GM18951 (cell line): Measurements from ENCODE around the gene ABCD4.

Experiments used
- POLR2A ChIP-seq: IDR thresholded peaks from 4 replicates; pipeline ENCODE4 v1.6.1; 2011; ENCODE audit warnings: mild to moderate bottlenecking; ENCODE audit not compliant: insufficient read length, insufficient read depth; ENCODE audit errors: extremely low read depth
- in situ Hi-C: fragments of 300-500 bp; cut with MboI; formaldehyde crosslinking; loops from one replicate; pipeline ENCODE4 v1.12.0; 2022; ENCODE audit warnings: low sequenced_read_pairs, mixed read lengths, inconsistent platforms; ENCODE audit not compliant: unreplicated experiment

ABCD4 gene

DNA sequence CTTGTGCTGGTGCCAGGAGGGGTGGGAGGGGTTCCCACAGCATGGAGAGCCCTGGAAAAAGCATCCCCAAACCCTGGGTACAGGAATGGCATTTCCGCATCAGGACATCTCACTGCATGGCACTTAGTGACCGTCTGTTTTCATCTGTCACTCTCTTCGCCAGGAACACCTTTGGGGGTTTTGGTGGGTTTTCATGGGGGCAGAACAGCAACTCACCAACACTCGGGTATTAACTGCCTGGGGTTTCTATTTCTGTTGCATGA lies 60.0 kb downstream of the ABCD4 start:
- in situ Hi-C loops: no loop called here
- TF ChIP-seq POLR2A: no peak

DNA sequence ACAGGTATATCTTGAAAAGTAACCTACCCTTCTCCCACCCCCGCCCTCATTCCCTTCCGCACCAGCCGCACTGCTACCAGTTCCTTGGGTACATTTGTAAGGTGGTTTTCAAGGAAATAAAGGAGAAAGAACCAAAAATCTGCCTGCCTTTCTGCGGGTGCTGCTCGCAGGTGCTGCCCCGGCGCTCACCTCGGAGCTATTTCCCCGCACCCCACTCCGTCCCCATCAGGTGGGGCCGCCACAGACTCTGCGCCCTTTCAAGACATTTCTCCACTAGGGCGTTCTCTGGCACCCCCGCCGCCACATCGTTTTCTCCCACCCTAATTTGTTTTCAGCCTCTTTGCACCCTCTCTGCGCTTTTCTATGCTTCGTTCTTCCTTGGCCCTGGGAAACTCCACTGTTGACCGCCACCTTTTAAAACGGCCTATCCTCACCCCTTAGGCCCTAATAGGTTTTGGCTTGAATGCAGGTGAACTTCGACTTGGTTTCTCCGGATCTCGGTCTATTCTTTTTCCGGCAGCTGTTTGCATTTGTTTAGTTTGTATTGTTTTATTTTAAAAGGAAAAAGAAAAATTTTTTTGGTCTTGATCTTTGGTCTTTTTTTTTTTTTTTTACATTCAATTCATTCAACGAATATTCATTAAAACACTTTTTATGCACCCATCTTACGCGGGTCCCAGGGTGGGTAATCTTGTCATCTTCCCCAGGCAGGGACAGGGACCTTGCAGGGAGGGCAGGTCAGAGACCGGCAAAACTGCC lies 60.5 kb downstream of the ABCD4 start:
- in situ Hi-C loops: no loop called here
- no peak for TF ChIP-seq POLR2A

DNA sequence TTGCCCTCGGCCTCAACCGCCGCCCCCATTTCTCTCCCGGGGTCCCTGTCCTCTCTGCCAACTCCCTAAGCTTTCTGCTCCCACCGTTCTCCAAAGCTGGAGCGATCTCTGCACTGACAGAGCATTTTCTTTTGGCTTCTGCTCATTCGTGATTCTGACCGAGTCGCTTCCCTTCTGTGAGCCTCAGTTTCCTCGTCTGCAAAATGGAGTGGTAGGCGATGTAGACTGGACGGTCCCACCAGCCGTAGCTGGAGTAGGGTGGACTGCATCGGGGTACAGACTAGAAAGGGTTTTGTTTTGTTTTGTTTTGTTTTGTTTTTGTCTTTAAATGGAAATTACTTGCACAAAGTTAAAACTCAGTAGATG lies 61.1 kb downstream of the ABCD4 start:
- in situ Hi-C loops: no loop called here
- no peak for TF ChIP-seq POLR2A

DNA sequence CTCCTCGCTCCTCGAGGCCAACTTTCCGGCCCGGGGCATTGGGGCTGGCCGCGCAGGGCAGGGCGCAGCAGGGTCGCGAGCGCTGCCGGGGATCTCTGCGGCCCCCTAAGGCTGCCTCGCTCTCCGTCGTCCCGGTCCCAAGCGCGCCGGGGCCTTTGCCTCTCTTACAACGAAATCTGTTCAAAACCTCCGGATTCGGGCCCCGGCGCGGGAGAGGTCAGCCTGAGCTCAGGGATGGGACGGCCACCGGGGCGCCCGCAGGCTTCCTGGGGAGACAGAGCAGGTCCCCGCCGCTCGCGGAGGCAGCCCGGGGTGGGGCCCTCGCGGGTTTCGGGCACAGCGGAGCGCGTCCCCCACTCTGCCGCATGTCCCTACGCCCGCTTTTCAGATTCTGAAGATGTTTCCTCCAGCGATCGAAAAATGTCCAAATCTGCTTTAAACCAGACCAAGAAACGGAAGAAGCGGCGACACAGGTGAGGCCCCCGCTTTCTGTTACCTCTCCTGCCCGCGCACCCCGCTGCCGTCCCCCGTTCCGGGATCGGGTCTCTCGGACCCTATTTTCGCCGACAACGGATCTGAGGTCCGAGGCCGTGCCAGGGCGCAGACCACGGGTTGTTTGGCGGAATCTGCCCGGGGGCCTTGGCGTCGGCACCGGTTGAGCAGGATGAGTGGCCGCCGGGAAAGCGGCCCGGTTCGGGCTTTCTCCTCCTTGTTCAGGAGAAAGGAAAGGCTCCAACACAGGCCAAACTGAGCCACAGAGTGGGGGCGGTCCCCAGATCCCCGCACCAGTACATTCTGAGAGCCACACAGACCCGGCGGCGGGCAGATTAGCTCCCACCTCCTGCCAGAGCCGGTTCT lies 61.7 kb downstream of the ABCD4 start:
- in situ Hi-C loops: no loop called here

DNA sequence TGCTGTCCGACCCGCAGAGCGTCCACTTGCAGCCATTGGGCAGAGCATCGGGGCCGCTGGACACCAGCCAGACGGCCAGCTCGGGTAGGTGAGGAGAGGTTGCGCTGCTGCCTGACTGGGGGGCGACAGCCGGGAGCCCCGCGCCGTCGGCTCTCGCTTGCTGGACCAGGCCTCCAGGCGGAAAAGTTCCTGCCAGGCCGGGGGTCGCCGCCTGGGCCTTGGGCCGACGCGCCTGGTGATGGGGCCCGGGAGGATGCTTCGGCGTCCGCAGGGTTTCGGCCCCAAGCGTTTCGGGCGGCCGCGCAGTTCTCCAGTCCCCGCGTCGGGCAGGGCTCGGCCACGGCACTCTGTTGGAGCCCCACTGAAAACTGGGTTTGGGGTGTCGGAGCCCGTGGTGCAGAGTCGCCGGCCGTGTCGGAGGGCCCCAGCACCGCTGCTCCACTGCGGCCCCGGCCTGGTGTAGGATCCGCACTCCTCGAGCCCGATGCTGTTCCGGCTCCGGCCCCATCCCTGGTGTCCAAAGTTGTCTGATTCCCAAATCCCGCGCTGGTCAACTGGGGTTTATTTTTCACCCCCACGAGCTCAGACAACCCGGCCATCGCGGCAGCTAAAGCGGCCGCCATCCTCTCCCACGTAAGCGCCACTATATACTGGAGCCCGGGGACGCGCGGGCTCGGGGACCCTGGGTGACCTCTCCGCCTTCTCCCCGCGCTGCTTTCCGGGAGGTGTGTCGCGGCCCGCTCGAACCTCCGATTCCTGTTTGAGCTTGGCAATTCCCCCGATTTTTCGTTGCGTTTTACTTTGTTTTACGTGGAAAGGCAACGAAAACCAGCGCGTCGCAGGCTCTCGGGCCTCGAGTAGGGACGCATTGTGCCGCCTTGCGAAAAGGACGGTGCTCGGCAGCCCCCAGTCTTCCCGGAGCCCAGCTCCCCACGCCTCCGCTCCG lies 62.6 kb downstream of the ABCD4 start:
- in situ Hi-C loops: no loop called here
- no peak for TF ChIP-seq POLR2A

More for the DNA sequence above, 61.7 kb downstream of the ABCD4 start:
- no peak for TF ChIP-seq POLR2A

DNA sequence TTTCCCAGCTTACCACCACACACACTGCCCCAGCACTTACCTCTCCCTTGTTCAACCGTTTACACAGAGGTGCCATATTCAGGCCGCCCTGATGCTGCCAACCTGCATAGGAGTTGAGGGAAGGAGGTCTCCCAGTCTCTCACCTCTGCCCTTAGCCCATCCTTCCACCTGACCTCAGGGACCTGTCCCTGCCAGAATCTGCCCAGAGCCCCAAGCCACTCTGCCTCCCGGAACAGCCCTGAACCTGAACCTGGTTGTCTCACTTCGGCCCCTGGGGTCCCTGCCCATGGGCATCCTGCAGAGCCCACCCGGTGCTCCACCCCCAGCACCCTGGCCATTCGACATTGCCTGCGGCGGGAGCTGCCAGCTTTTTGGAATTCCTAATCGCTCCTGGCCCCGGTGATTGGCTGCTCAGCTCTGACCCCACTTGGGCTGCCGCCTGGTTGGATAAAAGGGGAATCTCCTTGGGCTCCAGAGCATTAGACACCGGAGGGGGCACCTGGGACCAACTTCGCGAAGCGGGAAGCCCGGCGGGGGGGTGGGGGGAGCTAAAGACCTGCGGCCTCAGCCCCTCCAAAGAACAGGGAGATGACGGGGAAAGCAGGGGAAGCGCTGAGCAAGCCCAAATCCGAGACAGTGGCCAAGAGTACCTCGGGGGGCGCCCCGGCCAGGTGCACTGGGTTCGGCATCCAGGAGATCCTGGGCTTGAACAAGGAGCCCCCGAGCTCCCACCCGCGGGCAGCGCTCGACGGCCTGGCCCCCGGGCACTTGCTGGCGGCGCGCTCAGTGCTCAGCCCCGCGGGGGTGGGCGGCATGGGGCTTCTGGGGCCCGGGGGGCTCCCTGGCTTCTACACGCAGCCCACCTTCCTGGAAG lies 63.5 kb downstream of the ABCD4 start, which contains the start of gene VSX2:
Gene VSX2 (plus strand): TSS at position 476 of the 874 bp plus-strand sequence. CDS start 113 bp downstream, at position 589.
- no peak for TF ChIP-seq POLR2A
- in situ Hi-C loops: no loop called here

DNA sequence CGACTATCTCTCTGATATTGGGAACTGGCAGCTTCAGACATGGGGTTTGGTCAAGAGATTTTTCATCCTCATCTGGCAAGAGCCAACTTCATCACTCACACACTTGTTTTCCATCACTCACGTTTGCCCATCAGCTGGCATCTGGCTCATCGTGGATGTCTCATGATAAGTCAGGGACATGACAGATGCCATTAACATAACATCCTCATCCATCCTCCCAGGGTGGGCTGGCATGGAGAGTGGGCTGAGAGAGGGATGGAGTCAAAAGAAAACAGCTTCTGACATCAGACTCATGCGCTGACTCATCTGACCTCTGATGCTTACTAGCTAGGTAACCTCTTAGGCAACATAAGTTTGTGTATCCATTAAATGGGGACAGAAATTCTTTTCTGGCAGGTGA lies 65.3 kb downstream of the ABCD4 start:
- TF ChIP-seq POLR2A: no peak
- in situ Hi-C loops: no loop called here
